Mesothelial cell of epicardium (in vitro differentiated cells): ENCODE measurements around the gene TRIM61. TPM values are rescaled to one million over a fixed set of nuclear protein-coding genes. Genes with fewer than 3 reads are reported as not detected.
"Not testable (repeated sequence)": the region's sequence is repeated elsewhere in the genome, so short reads cannot be mapped to it uniquely, and the experiment has no call there.

Experiments
- DNase-seq, 2 experiments: peaks; one replicate each; pipeline ENCODE4 v3.0.0; 2021; ENCODE audit warnings: low spot score in 2 of 2; ENCODE audit not compliant: unreplicated experiment in 2 of 2
- H3K27ac Mint-ChIP-seq: 2 replicates; pipeline ENCODE4 v1.8.0; 2021; ENCODE audit warnings: mixed read lengths
- H3K27me3 Mint-ChIP-seq: 2 replicates; pipeline ENCODE4 v1.8.0; 2021; ENCODE audit warnings: low read depth, mixed read lengths
- H3K36me3 Mint-ChIP-seq: 2 replicates; pipeline ENCODE4 v1.8.0; 2021; ENCODE audit warnings: mixed read lengths
- H3K4me1 Mint-ChIP-seq: 2 replicates; pipeline ENCODE4 v1.8.0; 2021; ENCODE audit warnings: mixed read lengths
- H3K4me3 Mint-ChIP-seq: 2 replicates; pipeline ENCODE4 v1.8.0; 2021; ENCODE audit warnings: mild to moderate bottlenecking, moderate library complexity, mixed read lengths
- H3K9me3 Mint-ChIP-seq: 2 replicates; pipeline ENCODE4 v1.8.0; 2021; ENCODE audit warnings: mixed read lengths
- total RNA-seq: library from RNA; stranded (reverse); gene quantifications from 3 replicates; pipeline ENCODE4 v1.2.1, GENCODE V29; 2021
- TF ChIP-seq, protein P1 (sequence below): fragments of 200-600 bp; sonication (generic); IDR thresholded peaks from one replicate; pipeline ENCODE4 v1.5.0; 2021; ENCODE audit warnings: antibody characterized with exemption; ENCODE audit not compliant: unreplicated experiment

Gene TRIM61
- total RNA-seq, 1 donor from 2014 or later = 2.4 TPM

DNA sequence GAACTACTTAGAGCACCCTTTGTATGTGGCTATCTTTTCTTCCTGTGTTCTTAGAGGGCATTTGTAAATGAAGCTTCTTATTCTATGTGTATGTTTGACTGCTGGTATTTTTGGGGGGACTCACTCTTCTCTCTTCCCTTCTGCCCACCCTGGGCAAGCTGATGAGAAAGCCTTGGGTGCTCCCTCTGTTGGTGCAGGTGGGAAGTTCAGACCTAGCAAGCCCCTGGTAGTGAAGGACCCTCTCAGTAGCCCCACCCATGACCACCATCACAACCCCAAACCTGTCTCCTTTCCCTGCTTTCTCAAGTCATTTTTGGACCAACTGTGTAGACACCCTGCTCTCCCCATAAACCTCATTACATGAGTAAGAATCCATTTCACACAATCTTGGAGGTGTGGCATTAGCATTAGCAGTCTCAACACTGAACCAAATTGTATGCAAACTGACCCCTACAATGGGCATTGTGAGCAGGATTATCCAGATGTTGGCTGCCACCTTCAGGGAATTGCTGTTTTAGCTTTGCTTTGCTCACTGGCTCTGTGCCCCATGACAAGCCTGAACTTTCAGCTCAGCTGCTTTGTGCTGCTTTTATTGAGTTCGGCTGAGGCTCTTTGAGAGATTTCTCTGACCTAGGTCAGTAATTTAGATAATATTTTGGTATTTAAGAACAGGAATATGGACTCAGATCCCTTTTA, 27.9 kb downstream of the TRIM61 start:
- DNase-seq = no peak
- Mint-ChIP-seq H3K4me1 (peaks cover 14% of the 10 kb centered on the region), H3K27me3 (peaks cover 53% of the 10 kb centered on the region), H3K9me3 (no peaks in the 10 kb centered on the region), H3K36me3 (no peaks in the 10 kb centered on the region), H3K27ac (no peak overlapping the region), H3K4me3 (no peak overlapping the region)
- TF ChIP-seq, protein P1, sequence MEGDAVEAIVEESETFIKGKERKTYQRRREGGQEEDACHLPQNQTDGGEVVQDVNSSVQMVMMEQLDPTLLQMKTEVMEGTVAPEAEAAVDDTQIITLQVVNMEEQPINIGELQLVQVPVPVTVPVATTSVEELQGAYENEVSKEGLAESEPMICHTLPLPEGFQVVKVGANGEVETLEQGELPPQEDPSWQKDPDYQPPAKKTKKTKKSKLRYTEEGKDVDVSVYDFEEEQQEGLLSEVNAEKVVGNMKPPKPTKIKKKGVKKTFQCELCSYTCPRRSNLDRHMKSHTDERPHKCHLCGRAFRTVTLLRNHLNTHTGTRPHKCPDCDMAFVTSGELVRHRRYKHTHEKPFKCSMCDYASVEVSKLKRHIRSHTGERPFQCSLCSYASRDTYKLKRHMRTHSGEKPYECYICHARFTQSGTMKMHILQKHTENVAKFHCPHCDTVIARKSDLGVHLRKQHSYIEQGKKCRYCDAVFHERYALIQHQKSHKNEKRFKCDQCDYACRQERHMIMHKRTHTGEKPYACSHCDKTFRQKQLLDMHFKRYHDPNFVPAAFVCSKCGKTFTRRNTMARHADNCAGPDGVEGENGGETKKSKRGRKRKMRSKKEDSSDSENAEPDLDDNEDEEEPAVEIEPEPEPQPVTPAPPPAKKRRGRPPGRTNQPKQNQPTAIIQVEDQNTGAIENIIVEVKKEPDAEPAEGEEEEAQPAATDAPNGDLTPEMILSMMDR = no peak

DNA sequence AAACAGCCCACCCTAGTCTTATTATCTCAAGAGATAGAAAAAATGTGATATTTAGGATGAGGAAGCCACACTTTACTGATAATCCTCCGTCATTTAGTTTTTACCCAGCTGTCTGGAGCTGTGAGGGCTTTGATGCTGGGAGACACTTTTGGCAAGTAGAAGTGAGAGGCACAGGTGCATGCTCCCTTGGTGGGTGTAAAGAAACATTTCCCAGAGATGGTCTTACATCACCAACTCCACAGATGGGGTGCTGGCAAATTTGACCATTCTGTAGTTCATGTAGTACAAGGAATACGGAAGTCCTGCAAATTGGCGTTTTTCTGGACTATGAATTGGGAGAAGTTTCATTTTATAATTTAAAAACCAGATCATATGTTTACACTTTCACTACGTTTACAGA, 28.5 kb downstream of the TRIM61 start:
- TF ChIP-seq, protein P1 = no peak
- peaks cover 50% of the 10 kb centered on the region for H3K27me3 Mint-ChIP-seq
- peaks cover 14% of the 10 kb centered on the region for H3K4me1 Mint-ChIP-seq
- no peaks in the 10 kb centered on the region for H3K9me3 Mint-ChIP-seq
- no peaks in the 10 kb centered on the region for H3K36me3 Mint-ChIP-seq
- DNase-seq = no peak
- no peak overlapping the region for H3K27ac Mint-ChIP-seq
- H3K4me3 Mint-ChIP-seq = no peak overlapping the region

DNA sequence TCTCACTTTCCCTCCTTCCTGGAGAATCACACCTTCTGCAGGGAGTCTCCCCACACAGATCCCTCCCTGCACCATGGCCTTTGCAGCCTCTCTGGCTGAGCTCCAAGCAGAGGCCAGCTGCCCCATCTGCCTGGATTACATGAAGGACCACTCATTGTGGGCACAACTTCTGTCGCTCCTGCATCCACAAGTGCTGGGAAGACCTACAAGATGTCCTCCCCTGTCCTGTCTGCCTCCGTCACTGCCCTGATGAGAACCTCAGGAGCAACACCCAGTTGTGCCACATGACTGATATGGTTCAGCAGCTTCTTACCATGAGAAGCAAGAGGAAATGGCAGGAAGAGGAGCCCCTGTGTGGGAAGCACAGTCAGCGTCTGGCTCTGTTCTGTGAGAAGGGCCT, 29.5 kb downstream of the TRIM61 start:
- not testable (repeated sequence) for H3K36me3 Mint-ChIP-seq, H3K4me3 Mint-ChIP-seq, H3K27ac Mint-ChIP-seq, H3K9me3 Mint-ChIP-seq, DNase-seq
- Mint-ChIP-seq H3K27me3 (peaks cover 45% of the 10 kb centered on the region), H3K4me1 (peaks cover 19% of the 10 kb centered on the region)

DNA sequence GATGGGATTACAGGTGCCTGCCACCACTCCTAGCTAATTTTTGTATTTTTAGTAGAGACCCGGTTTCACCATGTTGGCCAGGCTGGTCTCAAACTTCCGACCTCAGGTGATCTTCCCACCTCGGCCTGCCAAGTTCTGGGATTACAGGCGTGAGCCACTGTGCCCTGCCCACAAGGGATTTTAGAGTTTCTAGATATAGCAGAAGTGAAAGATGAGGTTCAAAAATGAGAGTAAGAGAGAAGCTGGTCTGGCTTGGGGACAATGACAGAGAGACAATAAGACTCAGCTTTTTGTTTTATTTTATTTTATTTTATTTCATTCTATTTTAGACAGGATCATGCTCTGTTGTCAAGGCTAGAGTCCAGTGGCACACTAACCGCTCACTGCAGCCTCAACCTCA, 30.6 kb downstream of the TRIM61 start:
- TF ChIP-seq, protein P1 = no peak
- Mint-ChIP-seq H3K27me3 (peaks cover 37% of the 10 kb centered on the region), H3K4me1 (peaks cover 16% of the 10 kb centered on the region), H3K27ac (no peak overlapping the region), H3K36me3 (no peaks in the 10 kb centered on the region), H3K4me3 (no peak overlapping the region), H3K9me3 (no peaks in the 10 kb centered on the region)
- DNase-seq = no peak

DNA sequence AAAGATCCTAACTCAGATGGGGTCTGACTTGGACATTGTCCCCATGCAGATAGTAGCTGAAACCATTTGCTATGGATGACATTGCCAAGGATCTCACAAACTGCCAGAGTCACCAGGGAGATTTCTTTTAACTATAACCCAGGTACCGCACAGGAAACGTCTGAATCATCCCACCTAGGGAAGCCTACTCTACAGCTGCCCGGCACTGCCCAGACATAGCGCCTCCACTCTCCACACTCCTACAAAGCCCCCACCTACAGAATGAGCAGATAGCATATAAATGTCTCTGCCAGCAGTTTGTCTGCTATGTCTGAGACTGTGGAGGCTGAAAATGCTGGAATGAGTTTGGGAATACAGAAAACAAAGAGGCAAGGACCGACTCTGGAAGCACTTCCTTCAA, 32.3 kb downstream of the TRIM61 start:
- TF ChIP-seq, protein P1 = no peak
- no peak for DNase-seq
- Mint-ChIP-seq H3K27ac (peak overlapping the region; percentile 47), H3K36me3 (no peaks in the 10 kb centered on the region), H3K4me1 (peaks cover 16% of the 10 kb centered on the region), H3K9me3 (no peaks in the 10 kb centered on the region), H3K4me3 (no peak overlapping the region), H3K27me3 (peaks cover 29% of the 10 kb centered on the region)

DNA sequence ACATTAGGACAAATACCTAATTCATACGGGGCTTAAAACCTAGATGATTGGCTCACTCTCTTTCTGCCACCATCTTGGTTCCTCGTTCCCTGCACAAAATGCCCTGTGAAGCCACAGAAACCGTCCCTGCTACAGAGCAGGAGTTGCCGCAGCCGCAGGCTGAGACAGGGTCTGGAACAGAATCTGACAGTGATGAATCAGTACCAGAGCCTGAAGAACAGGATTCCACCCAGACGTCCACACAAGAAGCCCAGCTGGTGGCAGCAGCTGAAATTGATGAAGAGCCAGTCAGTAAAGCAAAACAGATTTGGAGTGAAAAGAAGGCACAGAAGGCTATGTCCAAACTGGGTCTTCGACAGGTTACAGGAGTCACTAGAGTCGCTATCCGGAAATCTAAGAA, 34.3 kb downstream of the TRIM61 start:
- H3K27ac Mint-ChIP-seq = peak overlapping the region; percentile 41
- H3K4me1 Mint-ChIP-seq = peaks cover 12% of the 10 kb centered on the region

More for the DNA sequence above, 34.3 kb downstream of the TRIM61 start:
- Mint-ChIP-seq H3K27me3 (peaks cover 16% of the 10 kb centered on the region), H3K36me3 (no peaks in the 10 kb centered on the region), H3K9me3 (no peaks in the 10 kb centered on the region), H3K4me3 (no peak overlapping the region)
- no peak for DNase-seq
- TF ChIP-seq, protein P1 = no peak
